Activated CD4-positive, alpha-beta memory T cell treated with anti-CD3 and anti-CD28 coated beads for 36 hours (primary cell): Measurements from ENCODE around the gene ZIK1. TPM values are rescaled to one million over a fixed set of nuclear protein-coding genes. Genes with fewer than 3 reads are reported as not detected.

Experiments
- CTCF ChIA-PET: fragments of 350-600 bp; sonication (Branson Sonifier 250); formaldehyde crosslinking; loops from one replicate; lab custom pipeline; 2021; ENCODE audit warnings: antibody characterized with exemption, inconsistent platforms; lab: Charles Lee
- POLR2A ChIA-PET: fragments of 350-600 bp; sonication (Branson Sonifier 250); formaldehyde crosslinking; loops from one replicate; lab custom pipeline; 2021; ENCODE audit warnings: antibody characterized with exemption; lab: Charles Lee
- DNase-seq: peaks from one replicate; pipeline ENCODE4 v3.0.0-alpha.2; 2020
- H3K27ac Mint-ChIP-seq: one replicate; pipeline ENCODE4 v1.8.0; 2021; ENCODE audit warnings: mixed read lengths
- H3K27me3 Mint-ChIP-seq: one replicate; pipeline ENCODE4 v1.8.0; 2021; ENCODE audit warnings: mixed read lengths
- H3K36me3 Mint-ChIP-seq: one replicate; pipeline ENCODE4 v1.8.0; 2021; ENCODE audit warnings: mixed read lengths
- H3K4me1 Mint-ChIP-seq: one replicate; pipeline ENCODE4 v1.8.0; 2021; ENCODE audit warnings: low read depth, mixed read lengths
- H3K4me3 Mint-ChIP-seq: one replicate; pipeline ENCODE4 v1.8.0; 2021; ENCODE audit warnings: mild to moderate bottlenecking, mixed read lengths
- H3K9me3 Mint-ChIP-seq: one replicate; pipeline ENCODE4 v1.8.0; 2021; ENCODE audit warnings: mixed read lengths
- intact Hi-C: fragments of 100-400 bp; cut with micrococcal nuclease; formaldehyde crosslinking; loops from one replicate; pipeline ENCODE4 v1.15.1; 2023
- total RNA-seq, 2 experiments: library from RNA; stranded (reverse); gene quantifications; one replicate each; pipeline ENCODE4 v1.2.3, GENCODE V29; 2021

The ZIK1 gene
- total RNA-seq, 2 experiments from 2014 or later: 3.4 to 3.6 TPM

- peaks cover 82% of the 10 kb centered on the region for H3K9me3 Mint-ChIP-seq
- ChIA-PET POLR2A (no interaction called here), CTCF (no interaction called here)
- peaks cover 66% of the 10 kb centered on the region for H3K36me3 Mint-ChIP-seq
- H3K27me3 Mint-ChIP-seq: no peaks in the 10 kb centered on the region
- peak overlapping the region; percentile 89 for H3K4me3 Mint-ChIP-seq
- no peak overlapping the region for H3K27ac Mint-ChIP-seq
- DNase-seq: no peak
- intact Hi-C loops: no loop called here
- peaks cover 19% of the 10 kb centered on the region for H3K4me1 Mint-ChIP-seq
Observed at GRCh38 chr19:57615346-57615745, 31.4 kb downstream of the ZIK1 start.

- CTCF ChIA-PET: no interaction called here
- no peaks in the 10 kb centered on the region for H3K27me3 Mint-ChIP-seq
- peaks cover 88% of the 10 kb centered on the region for H3K36me3 Mint-ChIP-seq
- POLR2A ChIA-PET: no interaction called here
- DNase-seq: no peak
- H3K4me3 Mint-ChIP-seq: no peak overlapping the region
- peaks cover 96% of the 10 kb centered on the region for H3K9me3 Mint-ChIP-seq
- H3K27ac Mint-ChIP-seq: no peak overlapping the region
- intact Hi-C loops: no loop called here
- H3K4me1 Mint-ChIP-seq: peaks cover 5% of the 10 kb centered on the region
Observed at GRCh38 chr19:57620673-57621348, 36.9 kb downstream of the ZIK1 start.

GRCh38 chr19:57623091-57623490, 39.1 kb downstream of the ZIK1 start:
- intact Hi-C loops: no loop called here
- no peak for DNase-seq
- Mint-ChIP-seq H3K27me3 (no peaks in the 10 kb centered on the region), H3K9me3 (peaks cover 90% of the 10 kb centered on the region), H3K36me3 (peaks cover 65% of the 10 kb centered on the region), H3K4me1 (no peaks in the 10 kb centered on the region), H3K27ac (no peak overlapping the region), H3K4me3 (no peak overlapping the region)
- ChIA-PET CTCF (no interaction called here), POLR2A (no interaction called here)

DNA sequence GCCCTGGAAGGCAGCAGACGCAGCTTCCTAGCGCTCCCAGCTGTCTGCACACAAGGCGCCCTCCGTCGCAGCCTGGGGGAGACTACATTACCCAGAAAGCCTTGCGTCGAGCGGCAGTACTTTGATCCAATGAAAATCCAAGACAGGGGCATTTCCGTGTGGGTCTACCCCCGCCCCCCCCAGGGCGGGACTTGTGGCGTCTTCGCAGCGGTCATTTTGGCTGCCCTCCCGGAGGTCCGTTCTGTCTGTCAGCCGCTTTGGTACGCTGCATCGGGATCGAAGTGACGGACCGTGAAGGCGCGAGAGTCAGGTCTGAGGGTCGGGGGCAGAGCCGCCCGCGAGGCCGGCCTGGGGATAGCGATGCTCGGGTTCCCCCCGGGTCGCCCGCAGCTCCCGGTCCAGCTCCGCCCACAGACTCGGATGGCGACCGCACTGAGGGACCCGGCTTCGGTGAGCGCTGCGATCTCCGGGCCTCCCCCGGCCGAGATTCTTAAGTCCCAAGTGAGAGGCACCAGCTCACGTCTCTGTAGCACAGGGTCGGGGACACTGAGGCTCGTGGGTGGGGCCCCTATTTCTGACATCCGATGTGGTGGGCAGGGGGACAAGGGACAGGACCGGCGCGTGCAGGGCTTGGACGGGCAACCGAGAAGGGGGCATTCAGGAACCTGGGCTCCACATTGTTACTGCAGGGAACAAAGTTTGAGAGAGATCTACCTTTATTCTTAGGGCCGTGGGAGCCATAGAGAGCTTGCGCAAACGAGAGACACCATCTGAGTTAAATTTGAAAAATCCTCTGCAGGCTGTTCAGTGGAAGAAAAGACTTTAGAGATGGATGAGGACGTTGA, 49.3 kb downstream of the ZIK1 start, which contains the start of gene ZNF211:
Gene ZNF211, plus strand, starts transcription at position 182 of the 845 bp plus-strand sequence. Its CDS starts 179 bp downstream, at position 361.
- H3K4me1 Mint-ChIP-seq: peaks cover 20% of the 10 kb centered on the region
- DNase-seq: peak; percentile 92
- H3K9me3 Mint-ChIP-seq: peaks cover 40% of the 10 kb centered on the region
- peaks cover 44% of the 10 kb centered on the region for H3K36me3 Mint-ChIP-seq
- H3K4me3 Mint-ChIP-seq: peak within 1 kb of the TSS; percentile 84
- ChIA-PET POLR2A (interaction anchor here (0.6 to 1.5 kb wide), 4 partner anchors 19 to 283 kb away, joined by 3 to 6 read pairs (median 3); partner anchors contain the start of genes ZNF134, ZNF417 and ZNF551), CTCF (interaction anchor here (1.0 to 2.3 kb wide), 2 partner anchors 19 to 49 kb away, joined by 4 to 10 read pairs; partner anchors contain the start of genes ZNF134 and ZNF551)
- intact Hi-C loops: loop anchor here (1.0 to 5.0 kb wide), 5 partner anchors 19 to 94 kb away; partner anchors contain the start of genes ZNF134, ZNF416, ZNF530 and ZNF551
- no peaks in the 10 kb centered on the region for H3K27me3 Mint-ChIP-seq
- H3K27ac Mint-ChIP-seq: peak within 1 kb of the TSS; percentile 67

- ChIA-PET POLR2A (interaction anchor here (1.5 kb wide), 1 partner anchor 20 kb away, joined by 6 read pairs; the partner anchor contains the start of gene ZNF134), CTCF (interaction anchor here (2.3 kb wide), 1 partner anchor 48 kb away, joined by 10 read pairs; the partner anchor contains the start of gene ZNF551)
- Mint-ChIP-seq H3K9me3 (peaks cover 41% of the 10 kb centered on the region), H3K4me3 (peak overlapping the region; percentile 84), H3K36me3 (peaks cover 50% of the 10 kb centered on the region), H3K27ac (no peak overlapping the region), H3K4me1 (peaks cover 20% of the 10 kb centered on the region), H3K27me3 (no peaks in the 10 kb centered on the region)
- no peak for DNase-seq
- intact Hi-C loops: loop anchor here (1.0 to 5.0 kb wide), 5 partner anchors 19 to 94 kb away; partner anchors contain the start of genes ZNF134, ZNF416, ZNF530 and ZNF551
Observed at GRCh38 chr19:57633832-57634131, 49.8 kb downstream of the ZIK1 start.

- Mint-ChIP-seq H3K9me3 (peaks cover 68% of the 10 kb centered on the region), H3K27me3 (no peaks in the 10 kb centered on the region), H3K27ac (no peak overlapping the region), H3K4me1 (peaks cover 20% of the 10 kb centered on the region), H3K4me3 (no peak overlapping the region), H3K36me3 (peaks cover 77% of the 10 kb centered on the region)
- ChIA-PET POLR2A (no interaction called here), CTCF (no interaction called here)
- intact Hi-C loops: no loop called here
- DNase-seq: no peak
Observed at GRCh38 chr19:57637379-57637778, 53.4 kb downstream of the ZIK1 start.

DNA sequence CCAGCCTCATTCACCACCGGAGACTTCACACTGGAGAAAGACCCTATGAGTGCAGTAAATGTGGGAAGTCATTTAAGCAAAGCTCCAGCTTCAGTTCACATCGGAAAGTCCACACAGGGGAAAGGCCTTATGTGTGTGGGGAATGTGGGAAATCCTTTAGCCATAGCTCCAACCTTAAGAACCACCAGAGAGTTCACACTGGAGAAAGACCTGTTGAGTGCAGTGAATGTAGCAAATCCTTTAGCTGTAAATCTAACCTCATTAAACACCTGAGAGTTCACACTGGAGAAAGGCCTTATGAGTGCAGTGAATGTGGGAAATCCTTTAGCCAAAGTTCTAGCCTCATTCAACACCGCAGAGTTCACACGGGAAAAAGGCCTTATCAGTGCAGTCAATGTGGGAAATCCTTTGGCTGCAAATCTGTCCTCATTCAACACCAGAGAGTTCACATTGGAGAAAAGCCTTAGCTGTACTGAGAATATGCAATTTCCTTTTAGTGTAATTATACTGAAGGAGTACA, 57.8 kb downstream of the ZIK1 start:
- POLR2A ChIA-PET: no interaction called here
- no peak for DNase-seq
- H3K4me3 Mint-ChIP-seq: no peak overlapping the region
- H3K36me3 Mint-ChIP-seq: peaks cover 74% of the 10 kb centered on the region
- no peak overlapping the region for H3K27ac Mint-ChIP-seq
- CTCF ChIA-PET: no interaction called here
- no peaks in the 10 kb centered on the region for H3K4me1 Mint-ChIP-seq
- peaks cover 87% of the 10 kb centered on the region for H3K9me3 Mint-ChIP-seq
- intact Hi-C loops: no loop called here
- no peaks in the 10 kb centered on the region for H3K27me3 Mint-ChIP-seq

DNA sequence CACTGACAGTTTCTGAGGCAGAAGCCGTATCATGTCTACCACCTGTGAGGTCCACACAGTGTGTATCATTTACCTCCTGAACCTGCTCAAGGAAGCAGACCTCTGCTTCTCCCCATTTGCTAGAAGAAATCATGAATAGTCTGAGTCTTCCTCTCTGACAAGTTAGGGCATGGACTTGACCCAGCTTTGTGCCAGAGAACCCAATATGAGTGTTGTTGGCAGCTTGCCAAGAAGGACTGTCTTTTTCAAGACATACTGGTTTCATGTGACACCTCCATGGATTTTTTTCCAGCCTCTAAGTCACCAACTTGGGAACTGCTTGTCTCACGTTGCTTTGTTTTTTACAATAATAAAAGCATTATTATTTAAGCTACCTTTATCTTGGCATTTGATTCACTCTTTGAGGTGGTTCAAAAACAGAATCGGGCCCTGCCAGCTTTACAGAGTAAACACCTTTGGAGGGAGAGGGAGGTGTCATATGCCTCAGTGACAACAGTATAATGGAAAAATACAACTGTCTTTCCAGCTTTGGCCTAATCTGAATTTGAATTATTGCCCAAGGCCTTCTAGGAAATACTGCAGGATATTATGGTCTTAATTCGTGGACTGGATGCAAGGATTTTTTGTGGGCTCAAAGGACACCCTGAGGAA, 58.6 kb downstream of the ZIK1 start:
- DNase-seq: no peak
- Mint-ChIP-seq H3K9me3 (peaks cover 86% of the 10 kb centered on the region), H3K27ac (no peak overlapping the region), H3K4me1 (no peaks in the 10 kb centered on the region), H3K36me3 (peaks cover 68% of the 10 kb centered on the region), H3K27me3 (no peaks in the 10 kb centered on the region), H3K4me3 (no peak overlapping the region)
- intact Hi-C loops: no loop called here
- ChIA-PET POLR2A (no interaction called here), CTCF (no interaction called here)

Other genes with a start within 250 kb of the ZIK1 start
- 1 to 10 TPM; 3.8 to 4.0 TPM for gene ZNF304, start 232.9 kb upstream of the ZIK1 start, total RNA-seq
- 1 to 10 TPM; 3.3 to 3.9 TPM for gene TRAPPC2B, start 220.6 kb upstream of the ZIK1 start, total RNA-seq
- 1 to 10 TPM; 1.0 to 1.4 TPM for gene ZNF547, start 220.6 kb upstream of the ZIK1 start, total RNA-seq
- 10 to 100 TPM; 12.0 to 12.1 TPM for gene ZNF548, start 194.3 kb upstream of the ZIK1 start, total RNA-seq
- 1 to 10 TPM; 4.2 to 5.0 TPM for gene ZNF17, start 173.0 kb upstream of the ZIK1 start, total RNA-seq
- gene ZNF749, start 148.8 kb upstream of the ZIK1 start, total RNA-seq: 1 to 10 TPM; 9.3 to 9.4 TPM
- gene VN1R1, start 127.0 kb upstream of the ZIK1 start, total RNA-seq: under 1 TPM in 1 of 2 experiments, not detected in 1; 0.12 TPM
- gene ZNF772, start 106.6 kb upstream of the ZIK1 start, total RNA-seq: 1 to 10 TPM; 3.9 to 4.0 TPM
- 1 to 10 TPM; 4.3 to 5.1 TPM for gene ZNF419, start 96.4 kb upstream of the ZIK1 start, total RNA-seq
- 1 to 10 TPM; 4.0 to 4.5 TPM for gene ZNF773, start 84.2 kb upstream of the ZIK1 start, total RNA-seq
- gene ZNF549, start 56.8 kb upstream of the ZIK1 start, total RNA-seq: 1 to 10 TPM; 2.9 to 3.4 TPM
- gene ZNF550, start 24.3 kb upstream of the ZIK1 start, total RNA-seq: 1 to 10 TPM; 5.6 to 6.6 TPM
- 1 to 10 TPM; 2.2 to 2.4 TPM for gene ZNF416, start 5.2 kb upstream of the ZIK1 start, total RNA-seq
- gene ZNF530, start 15.7 kb downstream of the ZIK1 start, total RNA-seq: 1 to 10 TPM; 3.7 to 5.6 TPM
- gene ZNF134, start 30.1 kb downstream of the ZIK1 start, total RNA-seq: 1 to 10 TPM; 6.7 to 8.0 TPM
- 1 to 10 TPM; 8.2 to 8.3 TPM for gene ZNF211, start 49.0 kb downstream of the ZIK1 start, total RNA-seq
- not detected for gene ZSCAN4, start 84.8 kb downstream of the ZIK1 start, total RNA-seq
- gene ZNF551, start 97.8 kb downstream of the ZIK1 start, total RNA-seq: 1 to 10 TPM; 4.4 to 6.2 TPM
- under 1 TPM; 0.48 to 0.61 TPM for gene ZNF154, start 125.1 kb downstream of the ZIK1 start, total RNA-seq
- gene ZNF671, start 143.5 kb downstream of the ZIK1 start, total RNA-seq: 1 to 10 TPM; 5.4 to 6.3 TPM
- 1 to 10 TPM; 7.8 to 8.3 TPM for gene ZNF776, start 162.7 kb downstream of the ZIK1 start, total RNA-seq
- gene ZNF586, start 185.5 kb downstream of the ZIK1 start, total RNA-seq: 10 to 100 TPM; 11.5 to 11.7 TPM
- 1 to 10 TPM; 4.8 to 6.1 TPM for gene ZNF552, start 230.8 kb downstream of the ZIK1 start, total RNA-seq
- gene ZNF587B, start 246.2 kb downstream of the ZIK1 start, total RNA-seq: 10 to 100 TPM; 14.2 to 15.2 TPM